ENCODE data around the gene FAM20C. TPM values are rescaled to one million over a fixed set of nuclear protein-coding genes. Genes with fewer than 3 reads are reported as not detected.
"Not testable (repeated sequence)": the region's sequence is repeated elsewhere in the genome, so short reads cannot be mapped to it uniquely, and the experiment has no call there.

The FAM20C gene
- total RNA-seq, 2 experiments from 2014 or later = not detected

- intact Hi-C loops (cut with micrococcal nuclease; ENCODE audit: unreplicated experiment) = no loop called here
- DNase-seq (ENCODE audit: low spot score) = no peak
- H3K4me3 ChIP-seq (ENCODE audit: low read depth, low read length, poor library complexity, severe bottlenecking) = no peak overlapping the region
- H3K36me3 ChIP-seq (ENCODE audit: insufficient read depth, low read length) = no peaks in the 10 kb centered on the region
- H3K4me1 ChIP-seq (ENCODE audit: insufficient read depth, low read length, poor library complexity, severe bottlenecking) = no peaks in the 10 kb centered on the region
- CTCF ChIA-PET (ENCODE audit: unreplicated experiment) = no interaction called here
- H3K79me2 ChIP-seq (ENCODE audit: insufficient read depth, low read depth, low read length) = no peaks in the 10 kb centered on the region
- no peak overlapping the region for H2AFZ ChIP-seq (ENCODE audit: low read length)
- no peak overlapping the region for H3K27ac ChIP-seq (ENCODE audit: low read depth, low read length, poor library complexity, severe bottlenecking)
- POLR2A ChIA-PET = no interaction called here
- no peaks in the 10 kb centered on the region for H4K20me1 ChIP-seq (ENCODE audit: insufficient read depth, low read length)
- TF ChIP-seq CTCF (conservative IDR thresholded peaks at IDR 0.05; ENCODE audit: low read length) (no peak), EZH2phosphoT487 (IDR thresholded peaks at IDR 0.05; ENCODE audit: borderline replicate concordance, low read depth, low read length) (no peak)
- no peaks in the 10 kb centered on the region for H3K9me2 ChIP-seq (ENCODE audit: insufficient read depth, low read length)
- H3K4me2 ChIP-seq (ENCODE audit: low read length) = no peak overlapping the region
- H3K9me3 ChIP-seq (ENCODE audit: low read length) = no peaks in the 10 kb centered on the region
- no TSS peak for BruUV-seq (replicated peaks)
Observed at GRCh38 chr7:204326-204725, 12.0 kb downstream of the FAM20C start.

GRCh38 chr7:205115-206010, 13.0 kb downstream of the FAM20C start:
- no peak overlapping the region for H3K4me3 ChIP-seq (ENCODE audit: low read depth, low read length, poor library complexity, severe bottlenecking)
- no peak for DNase-seq (ENCODE audit: low spot score)
- no peaks in the 10 kb centered on the region for H3K9me2 ChIP-seq (ENCODE audit: insufficient read depth, low read length)
- intact Hi-C loops (cut with micrococcal nuclease; ENCODE audit: unreplicated experiment) = no loop called here
- CTCF ChIA-PET (ENCODE audit: unreplicated experiment) = interaction anchor here (0.6 kb wide), 1 partner anchor 151 kb away, joined by 3 read pairs; no protein-coding TSS in a partner anchor
- H3K27ac ChIP-seq (ENCODE audit: low read depth, low read length, poor library complexity, severe bottlenecking) = no peak overlapping the region
- no peaks in the 10 kb centered on the region for H3K79me2 ChIP-seq (ENCODE audit: insufficient read depth, low read depth, low read length)
- BruUV-seq (replicated peaks) = no TSS peak
- no peak overlapping the region for H2AFZ ChIP-seq (ENCODE audit: low read length)
- TF ChIP-seq EZH2phosphoT487 (IDR thresholded peaks at IDR 0.05; ENCODE audit: borderline replicate concordance, low read depth, low read length) (no peak), CTCF (conservative IDR thresholded peaks at IDR 0.05; ENCODE audit: low read length) (no peak)
- no peak overlapping the region for H3K4me2 ChIP-seq (ENCODE audit: low read length)
- H3K4me1 ChIP-seq (ENCODE audit: insufficient read depth, low read length, poor library complexity, severe bottlenecking) = no peaks in the 10 kb centered on the region
- H3K36me3 ChIP-seq (ENCODE audit: insufficient read depth, low read length) = no peaks in the 10 kb centered on the region
- POLR2A ChIA-PET = no interaction called here
- no peaks in the 10 kb centered on the region for H3K9me3 ChIP-seq (ENCODE audit: low read length)
- no peaks in the 10 kb centered on the region for H4K20me1 ChIP-seq (ENCODE audit: insufficient read depth, low read length)

GRCh38 chr7:206351-206750, 14.0 kb downstream of the FAM20C start:
- H3K9me2 ChIP-seq (ENCODE audit: insufficient read depth, low read length); BruUV-seq (replicated peaks); H3K36me3 ChIP-seq (ENCODE audit: insufficient read depth, low read length); H3K27ac ChIP-seq (ENCODE audit: low read depth, low read length, poor library complexity, severe bottlenecking); intact Hi-C loops (cut with micrococcal nuclease; ENCODE audit: unreplicated experiment); H3K79me2 ChIP-seq (ENCODE audit: insufficient read depth, low read depth, low read length); H3K9me3 ChIP-seq (ENCODE audit: low read length); CTCF ChIA-PET (ENCODE audit: unreplicated experiment); DNase-seq (ENCODE audit: low spot score); POLR2A ChIA-PET; H3K4me3 ChIP-seq (ENCODE audit: low read depth, low read length, poor library complexity, severe bottlenecking); H3K4me2 ChIP-seq (ENCODE audit: low read length); H2AFZ ChIP-seq (ENCODE audit: low read length); H4K20me1 ChIP-seq (ENCODE audit: insufficient read depth, low read length); H3K4me1 ChIP-seq (ENCODE audit: insufficient read depth, low read length, poor library complexity, severe bottlenecking): not testable (repeated sequence)
